HG03095 (cell line): ENCODE measurements around the gene DAPP1.

Source experiments
- ATAC-seq: cut with Tn5 transposase; IDR thresholded peaks from one replicate; pipeline ENCODE4 v1.9.1; 2021; ENCODE audit warnings: moderate library complexity; ENCODE audit not compliant: unreplicated experiment

Gene DAPP1

DNA sequence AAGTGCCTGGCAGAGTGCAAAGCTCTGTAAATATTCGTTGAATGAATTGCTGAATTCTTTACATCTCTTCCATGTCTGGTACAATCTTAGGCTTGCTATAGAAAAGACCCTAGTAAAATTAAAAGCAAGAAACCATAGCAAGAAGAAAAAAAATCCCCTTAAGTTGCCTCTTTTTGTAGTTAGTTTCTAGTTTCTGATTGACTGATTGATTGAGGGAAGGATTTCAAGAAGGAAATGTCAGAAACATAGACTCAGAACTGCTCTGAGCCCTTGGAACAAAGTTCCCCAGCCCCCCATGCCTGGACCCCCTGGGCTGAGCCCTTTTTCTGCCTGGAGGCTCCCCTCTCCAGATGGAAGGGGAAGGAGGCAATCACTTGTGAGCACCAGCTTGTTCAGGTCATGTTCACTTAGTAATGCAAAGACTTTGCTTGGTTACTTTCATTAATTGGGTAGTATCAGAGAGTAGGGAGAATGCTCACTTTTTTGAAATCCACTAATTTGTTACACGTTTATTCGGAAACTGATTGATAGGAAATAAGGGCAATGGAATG, 35.6 kb downstream of the DAPP1 start:
- ATAC-seq: no peak

DNA sequence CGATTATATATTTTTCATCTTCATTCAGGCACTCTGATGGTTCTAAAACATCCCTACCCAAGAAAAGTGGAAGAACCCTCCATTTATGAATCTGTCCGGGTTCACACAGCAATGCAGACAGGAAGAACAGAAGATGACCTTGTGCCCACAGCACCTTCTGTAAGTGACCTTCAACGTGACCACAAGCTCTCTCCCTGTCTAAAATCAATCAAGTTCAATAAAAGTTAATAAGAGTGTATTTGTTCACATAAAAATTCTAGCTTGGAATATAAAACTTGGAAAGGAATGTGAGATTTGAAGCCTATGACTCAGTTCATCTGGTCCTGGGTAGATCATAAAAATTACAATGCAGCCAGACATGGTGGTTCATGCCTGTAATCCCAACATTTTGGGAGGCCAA, 36.6 kb downstream of the DAPP1 start:
- no peak for ATAC-seq

- ATAC-seq: no peak
Observed at GRCh38 chr4:99853999-99854398, 37.4 kb downstream of the DAPP1 start.

GRCh38 chr4:99855678-99856077, 39.1 kb downstream of the DAPP1 start:
- ATAC-seq: peak; percentile 45

DNA sequence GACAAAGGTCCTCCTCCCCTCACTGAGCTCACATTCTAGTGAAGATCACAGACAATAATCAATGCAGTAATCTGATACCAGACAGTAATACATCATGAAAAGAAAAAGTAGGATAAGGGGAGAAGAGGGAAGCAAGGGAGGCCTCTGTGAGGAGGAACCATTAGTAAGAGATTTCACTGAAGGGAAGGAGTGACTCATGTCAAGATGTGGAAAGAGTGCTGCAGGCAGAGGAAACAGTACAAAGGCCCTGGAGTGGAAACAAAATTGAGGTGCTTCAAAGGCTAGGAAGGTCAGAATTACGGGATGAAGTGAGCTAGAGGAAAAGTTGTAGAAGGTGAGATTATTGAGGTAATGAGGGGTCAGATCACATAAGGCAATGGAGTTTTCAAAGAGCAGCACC, 39.5 kb downstream of the DAPP1 start:
- no peak for ATAC-seq

GRCh38 chr4:99857307-99857706, 40.7 kb downstream of the DAPP1 start:
- ATAC-seq: no peak

DNA sequence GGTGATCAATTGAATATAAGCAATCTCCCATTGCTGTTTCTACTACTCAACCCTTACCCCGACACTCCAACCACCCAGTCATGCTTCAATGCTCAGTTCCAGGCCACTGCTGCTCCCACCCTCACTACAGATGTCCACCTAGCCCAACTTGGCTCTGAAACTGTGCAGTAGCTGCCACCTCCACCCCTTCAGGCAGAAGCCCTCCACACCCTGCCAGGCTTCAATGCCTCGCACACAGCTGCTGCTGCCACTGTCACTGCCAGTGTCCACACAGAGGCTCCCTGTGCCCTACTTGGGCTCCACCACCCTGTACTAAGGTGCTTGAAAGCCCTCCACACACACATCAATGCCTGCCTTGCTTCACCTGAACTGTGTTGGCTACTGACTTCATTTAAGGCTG, 43.0 kb downstream of the DAPP1 start:
- no peak for ATAC-seq

DNA sequence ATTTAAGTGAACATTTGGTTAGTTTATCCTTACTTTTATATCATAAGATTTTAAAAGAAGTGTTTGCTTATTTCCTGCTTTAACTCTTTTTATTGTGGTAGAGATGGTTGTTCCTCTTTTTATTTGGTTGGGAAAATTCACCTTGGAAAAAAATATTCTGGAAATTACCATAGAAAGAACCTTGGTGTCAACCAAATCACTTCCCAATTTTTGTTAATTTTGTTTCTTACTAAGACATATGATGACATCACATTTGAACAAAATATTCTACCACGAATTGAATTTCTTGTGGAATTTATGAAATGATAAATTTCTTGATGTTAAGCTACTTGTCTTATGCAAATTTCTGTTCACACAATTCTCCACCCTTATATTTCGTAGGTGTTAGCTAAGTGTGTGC, 43.9 kb downstream of the DAPP1 start:
- ATAC-seq: no peak

GRCh38 chr4:99861120-99861905, 44.7 kb downstream of the DAPP1 start:
- ATAC-seq: no peak

DNA sequence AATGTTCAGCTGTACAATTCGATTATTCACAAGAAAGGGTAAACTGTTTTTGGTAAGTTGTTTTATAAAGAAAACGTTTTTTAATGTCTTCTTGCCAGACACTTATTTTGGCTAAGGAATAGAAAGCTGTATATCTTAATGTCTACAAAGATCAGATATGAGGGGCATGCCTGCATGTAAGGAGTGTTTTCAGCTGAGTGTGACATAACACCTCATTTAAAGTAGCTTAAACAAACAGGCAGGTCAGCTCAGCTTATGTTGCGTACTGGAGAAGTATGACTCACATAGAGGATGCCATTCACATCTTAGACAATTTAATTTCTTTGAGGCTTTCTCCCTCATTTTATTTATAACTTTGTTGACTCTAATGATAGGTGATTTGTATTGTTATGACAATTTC, 47.2 kb downstream of the DAPP1 start:
- ATAC-seq: no peak

- ATAC-seq: no peak
Observed at GRCh38 chr4:99868126-99868596, 51.5 kb downstream of the DAPP1 start.

DNA sequence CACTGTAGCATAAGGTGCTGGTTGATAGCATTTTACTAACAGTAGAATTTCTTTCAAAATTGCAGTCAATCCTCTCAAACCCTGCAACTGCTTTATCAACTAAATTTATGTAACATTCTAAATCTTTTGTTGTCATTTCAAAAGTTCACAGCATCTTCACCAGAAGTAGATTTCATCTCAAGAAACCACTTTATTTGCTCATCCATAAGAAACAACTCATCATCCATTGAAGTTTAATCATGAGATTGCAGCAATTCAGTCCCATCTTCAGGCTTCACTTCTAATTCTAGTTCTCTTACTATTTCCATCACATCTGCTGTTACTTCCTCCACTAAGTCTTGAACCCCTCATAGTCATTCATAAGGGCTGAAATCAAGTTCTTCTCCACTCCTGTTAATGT, 55.9 kb downstream of the DAPP1 start:
- no peak for ATAC-seq

GRCh38 chr4:99875071-99875470, 58.4 kb downstream of the DAPP1 start:
- ATAC-seq: no peak

GRCh38 chr4:99876946-99877345, 60.3 kb downstream of the DAPP1 start:
- ATAC-seq: no peak

DNA sequence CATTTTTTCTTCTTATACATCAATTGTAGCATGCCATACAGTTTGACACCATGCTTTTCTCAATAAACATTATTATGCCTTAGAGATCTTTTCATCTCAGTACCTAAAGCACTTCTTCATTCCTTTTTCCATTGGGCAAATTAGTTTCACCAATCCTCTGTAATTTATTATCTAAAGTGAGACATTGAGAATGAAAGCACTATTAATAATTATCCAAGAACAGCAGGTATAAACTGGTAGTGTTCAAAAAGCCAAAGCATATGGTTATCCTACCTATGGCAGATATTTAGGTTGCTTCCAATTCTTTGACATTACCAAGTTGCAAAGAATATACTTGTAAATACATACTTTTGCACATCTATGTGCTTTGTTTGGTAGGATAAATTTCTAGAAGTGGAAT, 62.0 kb downstream of the DAPP1 start:
- no peak for ATAC-seq

- ATAC-seq: no peak
Observed at GRCh38 chr4:99879458-99879857, 62.8 kb downstream of the DAPP1 start.

DNA sequence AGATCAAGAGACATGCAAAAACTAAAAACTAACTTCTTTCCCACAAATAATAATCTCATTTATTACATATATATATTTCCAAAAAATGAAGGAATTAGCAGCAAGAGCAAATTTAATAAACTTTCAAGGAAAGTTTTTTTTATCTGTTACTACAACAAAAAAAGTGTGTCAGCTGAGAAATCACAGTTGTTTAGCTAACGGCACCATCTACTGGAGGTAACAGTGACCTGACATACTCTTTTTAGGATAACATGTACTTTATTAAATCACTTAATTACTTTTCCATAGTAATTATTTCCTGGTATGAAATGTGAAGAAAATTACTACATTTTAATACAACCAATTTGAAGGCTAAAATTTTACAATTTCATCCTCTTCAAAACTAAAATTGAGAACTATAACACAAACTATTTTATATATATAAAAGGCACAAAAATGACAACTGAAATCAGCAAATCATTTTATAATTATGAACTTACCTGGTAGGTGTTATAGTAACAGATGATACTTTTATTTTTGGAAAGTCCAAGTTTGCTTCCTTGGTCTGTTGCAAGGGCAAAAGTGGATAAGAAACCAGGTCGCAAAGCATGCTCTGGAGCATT, 68.5 kb downstream of the DAPP1 start:
- no peak for ATAC-seq

GRCh38 chr4:99885687-99886086, 69.1 kb downstream of the DAPP1 start:
- ATAC-seq: no peak

- no peak for ATAC-seq
Observed at GRCh38 chr4:99886146-99886545, 69.5 kb downstream of the DAPP1 start.

DNA sequence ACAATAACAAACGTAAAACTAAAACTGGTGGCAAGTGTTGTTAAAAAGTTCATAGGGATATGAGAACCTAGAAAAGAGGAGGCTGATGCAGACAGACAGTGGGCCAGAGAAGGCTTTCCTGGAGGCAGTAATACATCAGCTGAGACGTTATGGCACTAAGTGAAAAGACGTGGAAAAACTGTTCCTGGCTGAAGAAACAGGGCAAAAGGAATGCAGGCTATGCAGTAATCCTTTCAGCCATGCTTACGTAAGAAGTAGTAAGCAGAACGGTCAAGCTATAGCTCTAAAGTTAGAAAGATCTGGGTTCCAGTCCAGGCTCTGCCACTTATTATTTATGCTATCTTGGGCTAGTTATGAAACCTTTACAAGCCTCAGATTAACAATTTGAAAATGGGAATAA, 71.2 kb downstream of the DAPP1 start:
- no peak for ATAC-seq

GRCh38 chr4:99891351-99891750, 74.7 kb downstream of the DAPP1 start:
- no peak for ATAC-seq

- no peak for ATAC-seq
Observed at GRCh38 chr4:99893029-99893428, 76.4 kb downstream of the DAPP1 start.

DNA sequence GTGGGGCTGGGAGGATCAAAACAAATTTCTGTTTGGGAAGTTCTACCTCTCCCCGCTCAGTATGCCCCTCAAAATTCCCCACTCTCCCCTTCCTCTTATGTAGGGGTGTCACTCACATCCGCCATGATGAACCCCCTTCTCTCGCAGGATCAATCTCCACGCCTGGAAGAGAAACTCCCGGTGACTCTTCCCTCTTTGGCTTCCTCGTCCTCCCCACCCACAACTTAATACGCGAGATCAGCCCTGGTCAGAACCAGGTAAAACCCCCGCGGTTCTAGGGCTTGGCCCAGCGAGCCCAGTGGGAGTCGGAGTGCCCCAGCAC, 77.2 kb downstream of the DAPP1 start:
- ATAC-seq: no peak
